ENCODE measurements around the gene ARMCX2.
"Not testable (repeated sequence)": the region's sequence is repeated elsewhere in the genome, so short reads cannot be mapped to it uniquely, and the experiment has no call there.

DNA sequence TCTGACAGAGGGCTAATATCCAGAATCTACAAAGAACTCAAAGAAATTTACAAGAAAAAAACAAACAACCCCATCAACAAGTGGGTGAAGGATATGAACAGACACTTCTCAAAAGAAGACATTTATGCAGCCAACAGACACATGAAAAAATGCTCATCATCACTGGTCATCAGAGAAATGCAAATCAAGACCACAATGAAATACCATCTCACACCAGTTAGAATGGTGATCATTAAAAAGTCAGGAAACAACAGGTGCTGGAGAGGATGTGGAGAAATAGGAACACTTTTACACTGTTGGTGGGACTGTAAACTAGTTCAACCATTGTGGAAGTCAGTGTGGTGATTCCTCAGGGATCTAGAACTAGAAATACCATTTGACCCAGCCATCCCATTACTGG lies 11.9 kb downstream of the ARMCX2 start:
- TF ChIP-seq POLR2A (IDR thresholded peaks at IDR 0.05): not testable (repeated sequence)
- TF ChIP-seq, protein P1, sequence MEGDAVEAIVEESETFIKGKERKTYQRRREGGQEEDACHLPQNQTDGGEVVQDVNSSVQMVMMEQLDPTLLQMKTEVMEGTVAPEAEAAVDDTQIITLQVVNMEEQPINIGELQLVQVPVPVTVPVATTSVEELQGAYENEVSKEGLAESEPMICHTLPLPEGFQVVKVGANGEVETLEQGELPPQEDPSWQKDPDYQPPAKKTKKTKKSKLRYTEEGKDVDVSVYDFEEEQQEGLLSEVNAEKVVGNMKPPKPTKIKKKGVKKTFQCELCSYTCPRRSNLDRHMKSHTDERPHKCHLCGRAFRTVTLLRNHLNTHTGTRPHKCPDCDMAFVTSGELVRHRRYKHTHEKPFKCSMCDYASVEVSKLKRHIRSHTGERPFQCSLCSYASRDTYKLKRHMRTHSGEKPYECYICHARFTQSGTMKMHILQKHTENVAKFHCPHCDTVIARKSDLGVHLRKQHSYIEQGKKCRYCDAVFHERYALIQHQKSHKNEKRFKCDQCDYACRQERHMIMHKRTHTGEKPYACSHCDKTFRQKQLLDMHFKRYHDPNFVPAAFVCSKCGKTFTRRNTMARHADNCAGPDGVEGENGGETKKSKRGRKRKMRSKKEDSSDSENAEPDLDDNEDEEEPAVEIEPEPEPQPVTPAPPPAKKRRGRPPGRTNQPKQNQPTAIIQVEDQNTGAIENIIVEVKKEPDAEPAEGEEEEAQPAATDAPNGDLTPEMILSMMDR (IDR thresholded peaks at IDR 0.05): not testable (repeated sequence)

All from Peyer's patch (tissue), 4 donors.